ENCODE results near the gene VPS35.
A peak's percentile ranks its signal among the peaks of the same experiment; 100 is the strongest.
"Not testable (repeated sequence)": the region's sequence is repeated elsewhere in the genome, so short reads cannot be mapped to it uniquely, and the experiment has no call there.

Gene VPS35

GRCh38 chr16:46632778-46633733 is 55.9 kb downstream of the VPS35 start:
- in situ Hi-C loops (cut with HindIII; ENCODE audit: low pct_unique_long_range_greater_than_20kb, low sequenced_read_pairs), result no loop called here
- no peak for DNase-seq (ENCODE audit: low read depth in 1 of 2, low spot score in 1 of 2)
- TF ChIP-seq JUND (IDR thresholded peaks at IDR 0.05; ENCODE audit: low read depth), result no peak

GRCh38 chr16:46629331-46630219 is 59.4 kb downstream of the VPS35 start:
- DNase-seq (ENCODE audit: low read depth in 1 of 2, low spot score in 1 of 2), result peak; percentile 35 to 74
- in situ Hi-C loops (cut with HindIII; ENCODE audit: low pct_unique_long_range_greater_than_20kb, low sequenced_read_pairs), result no loop called here
- TF ChIP-seq JUND (IDR thresholded peaks at IDR 0.05; ENCODE audit: low read depth), result no peak

- no peak for TF ChIP-seq JUND (IDR thresholded peaks at IDR 0.05; ENCODE audit: low read depth)
- no peak for DNase-seq (ENCODE audit: low read depth in 1 of 2, low spot score in 1 of 2)
- in situ Hi-C loops (cut with HindIII; ENCODE audit: low pct_unique_long_range_greater_than_20kb, low sequenced_read_pairs), result no loop called here
Observed at GRCh38 chr16:46627746-46628145, 61.2 kb downstream of the VPS35 start.

- in situ Hi-C loops (cut with HindIII; ENCODE audit: low pct_unique_long_range_greater_than_20kb, low sequenced_read_pairs); DNase-seq (ENCODE audit: low read depth in 1 of 2, low spot score in 1 of 2): not testable (repeated sequence)
Observed at GRCh38 chr16:46626681-46627080, 62.3 kb downstream of the VPS35 start.

- in situ Hi-C loops (cut with HindIII; ENCODE audit: low pct_unique_long_range_greater_than_20kb, low sequenced_read_pairs); DNase-seq (ENCODE audit: low read depth in 1 of 2, low spot score in 1 of 2): not testable (repeated sequence)
Observed at GRCh38 chr16:46624862-46625261, 64.1 kb downstream of the VPS35 start.

- in situ Hi-C loops (cut with HindIII; ENCODE audit: low pct_unique_long_range_greater_than_20kb, low sequenced_read_pairs), result not testable (repeated sequence)
Observed at GRCh38 chr16:46623707-46624106, 65.3 kb downstream of the VPS35 start.

GRCh38 chr16:46623246-46623645 is 65.7 kb downstream of the VPS35 start:
- in situ Hi-C loops (cut with HindIII; ENCODE audit: low pct_unique_long_range_greater_than_20kb, low sequenced_read_pairs); DNase-seq (ENCODE audit: low read depth in 1 of 2, low spot score in 1 of 2): not testable (repeated sequence)

More at GRCh38 chr16:46623707-46624106, 65.3 kb downstream of the VPS35 start:
- DNase-seq (ENCODE audit: low read depth in 1 of 2, low spot score in 1 of 2), result not testable (repeated sequence)

GRCh38 chr16:46621934-46622676 is 66.9 kb downstream of the VPS35 start:
- no peak for DNase-seq (ENCODE audit: low read depth in 1 of 2, low spot score in 1 of 2)
- in situ Hi-C loops (cut with HindIII; ENCODE audit: low pct_unique_long_range_greater_than_20kb, low sequenced_read_pairs), result no loop called here
- TF ChIP-seq JUND (IDR thresholded peaks at IDR 0.05; ENCODE audit: low read depth), result no peak

GRCh38 chr16:46621006-46621933 is 67.7 kb downstream of the VPS35 start, which contains the start of gene SHCBP1:
TSS of gene SHCBP1 (minus strand) at chr16:46621379. CDS start at chr16:46621359, 20 bp downstream.
- peak; percentile 87 to 92 for DNase-seq (ENCODE audit: low read depth in 1 of 2, low spot score in 1 of 2)
- TF ChIP-seq JUND (IDR thresholded peaks at IDR 0.05; ENCODE audit: low read depth), result no peak
- in situ Hi-C loops (cut with HindIII; ENCODE audit: low pct_unique_long_range_greater_than_20kb, low sequenced_read_pairs), result no loop called here

- in situ Hi-C loops (cut with HindIII; ENCODE audit: low pct_unique_long_range_greater_than_20kb, low sequenced_read_pairs), result no loop called here
- TF ChIP-seq JUND (IDR thresholded peaks at IDR 0.05; ENCODE audit: low read depth), result no peak
- DNase-seq (ENCODE audit: low read depth in 1 of 2, low spot score in 1 of 2), result peak in 1 of 2 experiments; percentile 14
Observed at GRCh38 chr16:46620266-46621005, 68.5 kb downstream of the VPS35 start.

- no peak for TF ChIP-seq JUND (IDR thresholded peaks at IDR 0.05; ENCODE audit: low read depth)
- in situ Hi-C loops (cut with HindIII; ENCODE audit: low pct_unique_long_range_greater_than_20kb, low sequenced_read_pairs), result no loop called here
- DNase-seq (ENCODE audit: low read depth in 1 of 2, low spot score in 1 of 2), result no peak
Observed at GRCh38 chr16:46618516-46618915, 70.5 kb downstream of the VPS35 start.
